ENCODE measurements around the gene RNASE9. TPM values are rescaled to one million over a fixed set of nuclear protein-coding genes. Genes with fewer than 3 reads are reported as not detected.
"Not testable (repeated sequence)": the region's sequence is repeated elsewhere in the genome, so short reads cannot be mapped to it uniquely, and the experiment has no call there.

The RNASE9 gene
- total RNA-seq, 1 donor from 2014 or later = not detected

GRCh38 chr14:20583142-20583541 is 22.3 kb upstream of the RNASE9 start:
- H3K4me3 Mint-ChIP-seq = no peak overlapping the region
- H3K27me3 Mint-ChIP-seq = peaks cover 6% of the 10 kb centered on the region
- DNase-seq (ENCODE audit: extremely low spot score, unreplicated experiment) = no peak
- no peak overlapping the region for H3K27ac Mint-ChIP-seq
- no peaks in the 10 kb centered on the region for H3K36me3 Mint-ChIP-seq
- no peaks in the 10 kb centered on the region for H3K9me3 Mint-ChIP-seq
- H3K4me1 Mint-ChIP-seq (ENCODE audit: unreplicated experiment) = no peaks in the 10 kb centered on the region
- no peak for TF ChIP-seq CTCF (conservative IDR thresholded peaks at IDR 0.05)

- no peak for DNase-seq (ENCODE audit: extremely low spot score, unreplicated experiment)
- Mint-ChIP-seq H3K36me3 (no peaks in the 10 kb centered on the region), H3K4me1 (ENCODE audit: unreplicated experiment) (no peaks in the 10 kb centered on the region), H3K27ac (no peak overlapping the region), H3K27me3 (peaks cover 6% of the 10 kb centered on the region), H3K4me3 (no peak overlapping the region), H3K9me3 (no peaks in the 10 kb centered on the region)
- no peak for TF ChIP-seq CTCF (conservative IDR thresholded peaks at IDR 0.05)
These were observed 19.4 kb upstream of the RNASE9 start for GRCh38 chr14:20580242-20580641.

GRCh38 chr14:20578784-20579502 is 18.1 kb upstream of the RNASE9 start:
- Mint-ChIP-seq H3K4me3 (no peak overlapping the region), H3K4me1 (ENCODE audit: unreplicated experiment) (no peaks in the 10 kb centered on the region), H3K27me3 (no peaks in the 10 kb centered on the region), H3K36me3 (no peaks in the 10 kb centered on the region), H3K27ac (no peak overlapping the region), H3K9me3 (no peaks in the 10 kb centered on the region)
- DNase-seq (ENCODE audit: extremely low spot score, unreplicated experiment) = no peak
- no peak for TF ChIP-seq CTCF (conservative IDR thresholded peaks at IDR 0.05)

GRCh38 chr14:20578325-20578724 is 17.5 kb upstream of the RNASE9 start:
- TF ChIP-seq CTCF (conservative IDR thresholded peaks at IDR 0.05) = no peak
- Mint-ChIP-seq H3K36me3 (no peaks in the 10 kb centered on the region), H3K9me3 (no peaks in the 10 kb centered on the region), H3K4me3 (no peak overlapping the region), H3K27me3 (no peaks in the 10 kb centered on the region), H3K4me1 (ENCODE audit: unreplicated experiment) (no peaks in the 10 kb centered on the region), H3K27ac (no peak overlapping the region)
- DNase-seq (ENCODE audit: extremely low spot score, unreplicated experiment) = no peak

GRCh38 chr14:20572382-20572990 is 11.6 kb upstream of the RNASE9 start:
- H3K36me3 Mint-ChIP-seq; H3K4me1 Mint-ChIP-seq (ENCODE audit: unreplicated experiment); H3K27ac Mint-ChIP-seq; H3K27me3 Mint-ChIP-seq; H3K4me3 Mint-ChIP-seq; H3K9me3 Mint-ChIP-seq; DNase-seq (ENCODE audit: extremely low spot score, unreplicated experiment): not testable (repeated sequence)

- not testable (repeated sequence) for DNase-seq (ENCODE audit: extremely low spot score, unreplicated experiment); H3K27me3 Mint-ChIP-seq; H3K4me1 Mint-ChIP-seq (ENCODE audit: unreplicated experiment); H3K4me3 Mint-ChIP-seq; H3K36me3 Mint-ChIP-seq; H3K27ac Mint-ChIP-seq; H3K9me3 Mint-ChIP-seq
These were observed 9.9 kb upstream of the RNASE9 start for GRCh38 chr14:20570720-20571119.

- not testable (repeated sequence) for H3K27ac Mint-ChIP-seq; H3K27me3 Mint-ChIP-seq; H3K4me1 Mint-ChIP-seq (ENCODE audit: unreplicated experiment); H3K9me3 Mint-ChIP-seq; H3K36me3 Mint-ChIP-seq; H3K4me3 Mint-ChIP-seq; DNase-seq (ENCODE audit: extremely low spot score, unreplicated experiment)
These were observed 9.0 kb upstream of the RNASE9 start for GRCh38 chr14:20569865-20570264.

Data from type B pancreatic cell (in vitro differentiated cells).